ENCODE measurements around the gene PRR11.

DNA sequence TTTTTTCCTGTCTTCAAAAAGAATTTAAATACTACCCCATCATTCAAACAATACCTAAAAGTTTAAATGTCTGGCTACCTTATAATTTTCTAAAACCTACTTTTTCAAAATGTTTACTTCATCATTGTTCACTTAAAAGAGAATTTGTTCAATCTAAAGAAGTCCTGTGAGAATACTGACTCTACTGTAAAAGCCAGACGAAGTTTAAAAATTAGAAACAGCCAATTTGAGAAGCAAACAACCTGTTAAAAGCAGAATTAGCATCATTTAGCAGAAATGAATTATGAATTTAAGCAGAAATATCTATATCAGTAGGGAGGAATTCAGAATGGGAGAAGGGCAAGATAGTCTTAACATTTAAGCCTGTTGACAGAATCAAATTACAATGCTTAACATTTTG, 2.6 kb upstream of the PRR11 start:
- TF ChIP-seq, protein P1, sequence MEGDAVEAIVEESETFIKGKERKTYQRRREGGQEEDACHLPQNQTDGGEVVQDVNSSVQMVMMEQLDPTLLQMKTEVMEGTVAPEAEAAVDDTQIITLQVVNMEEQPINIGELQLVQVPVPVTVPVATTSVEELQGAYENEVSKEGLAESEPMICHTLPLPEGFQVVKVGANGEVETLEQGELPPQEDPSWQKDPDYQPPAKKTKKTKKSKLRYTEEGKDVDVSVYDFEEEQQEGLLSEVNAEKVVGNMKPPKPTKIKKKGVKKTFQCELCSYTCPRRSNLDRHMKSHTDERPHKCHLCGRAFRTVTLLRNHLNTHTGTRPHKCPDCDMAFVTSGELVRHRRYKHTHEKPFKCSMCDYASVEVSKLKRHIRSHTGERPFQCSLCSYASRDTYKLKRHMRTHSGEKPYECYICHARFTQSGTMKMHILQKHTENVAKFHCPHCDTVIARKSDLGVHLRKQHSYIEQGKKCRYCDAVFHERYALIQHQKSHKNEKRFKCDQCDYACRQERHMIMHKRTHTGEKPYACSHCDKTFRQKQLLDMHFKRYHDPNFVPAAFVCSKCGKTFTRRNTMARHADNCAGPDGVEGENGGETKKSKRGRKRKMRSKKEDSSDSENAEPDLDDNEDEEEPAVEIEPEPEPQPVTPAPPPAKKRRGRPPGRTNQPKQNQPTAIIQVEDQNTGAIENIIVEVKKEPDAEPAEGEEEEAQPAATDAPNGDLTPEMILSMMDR (IDR thresholded peaks at IDR 0.05) = no peak
- no peak for TF ChIP-seq POLR2A (IDR thresholded peaks at IDR 0.05)
- TF ChIP-seq POLR2AphosphoS5 (IDR thresholded peaks at IDR 0.05) = no peak

Measured in prostate gland (tissue), 2 donors.